HG03066 (cell line): ENCODE data around the gene ATP8B2.
"Not testable (repeated sequence)": the region's sequence is repeated elsewhere in the genome, so short reads cannot be mapped to it uniquely, and the experiment has no call there.

Experiments
- ATAC-seq: cut with Tn5 transposase; IDR thresholded peaks from one replicate; pipeline ENCODE4 v1.9.1; 2021; ENCODE audit warnings: low read depth; ENCODE audit not compliant: unreplicated experiment

The ATP8B2 gene

GRCh38 chr1:154321609-154321934 is 3.8 kb upstream of the ATP8B2 start:
- ATAC-seq, result not testable (repeated sequence)

GRCh38 chr1:154323493-154323892 is 1.8 kb upstream of the ATP8B2 start:
- no peak for ATAC-seq

GRCh38 chr1:154324241-154324640 is 1.1 kb upstream of the ATP8B2 start:
- ATAC-seq, result no peak

- no peak for ATAC-seq
Observed at GRCh38 chr1:154325583-154326545, 539 bp downstream of the ATP8B2 start.

- no peak for ATAC-seq
Observed at GRCh38 chr1:154326546-154327465, 1.5 kb downstream of the ATP8B2 start.

- ATAC-seq, result no peak
Observed at GRCh38 chr1:154327466-154328317, 2.4 kb downstream of the ATP8B2 start.

GRCh38 chr1:154328318-154329151 is 3.2 kb downstream of the ATP8B2 start:
- no peak for ATAC-seq

- no peak for ATAC-seq
Observed at GRCh38 chr1:154329152-154329521, 3.8 kb downstream of the ATP8B2 start.

GRCh38 chr1:154329551-154330131 is 4.3 kb downstream of the ATP8B2 start:
- ATAC-seq, result no peak

- no peak for ATAC-seq
Observed at GRCh38 chr1:154330669-154331068, 5.3 kb downstream of the ATP8B2 start.

GRCh38 chr1:154334079-154335024 is 9.0 kb downstream of the ATP8B2 start:
- no peak for ATAC-seq

GRCh38 chr1:154335025-154335714 is 9.8 kb downstream of the ATP8B2 start:
- ATAC-seq, result no peak

- no peak for ATAC-seq
Observed at GRCh38 chr1:154337253-154337894, 12.0 kb downstream of the ATP8B2 start.

- no peak for ATAC-seq
Observed at GRCh38 chr1:154338875-154339274, 13.6 kb downstream of the ATP8B2 start.

- not testable (repeated sequence) for ATAC-seq
Observed at GRCh38 chr1:154341366-154341765, 16.0 kb downstream of the ATP8B2 start.

- no peak for ATAC-seq
Observed at GRCh38 chr1:154342132-154342531, 16.8 kb downstream of the ATP8B2 start.

- no peak for ATAC-seq
Observed at GRCh38 chr1:154342836-154343472, 17.6 kb downstream of the ATP8B2 start.
